GM12873 (cell line): Measurements from ENCODE around the gene RHO.

Experiments used
- TF ChIP-seq, protein P1 (sequence below): IDR thresholded peaks from 2 replicates; pipeline ENCODE4 v1.5.1; 2012; ENCODE audit warnings: low read depth, mild to moderate bottlenecking, moderate library complexity, low read length, control low read depth; ENCODE audit not compliant: insufficient read depth; ENCODE audit errors: missing control alignments

RHO gene

DNA sequence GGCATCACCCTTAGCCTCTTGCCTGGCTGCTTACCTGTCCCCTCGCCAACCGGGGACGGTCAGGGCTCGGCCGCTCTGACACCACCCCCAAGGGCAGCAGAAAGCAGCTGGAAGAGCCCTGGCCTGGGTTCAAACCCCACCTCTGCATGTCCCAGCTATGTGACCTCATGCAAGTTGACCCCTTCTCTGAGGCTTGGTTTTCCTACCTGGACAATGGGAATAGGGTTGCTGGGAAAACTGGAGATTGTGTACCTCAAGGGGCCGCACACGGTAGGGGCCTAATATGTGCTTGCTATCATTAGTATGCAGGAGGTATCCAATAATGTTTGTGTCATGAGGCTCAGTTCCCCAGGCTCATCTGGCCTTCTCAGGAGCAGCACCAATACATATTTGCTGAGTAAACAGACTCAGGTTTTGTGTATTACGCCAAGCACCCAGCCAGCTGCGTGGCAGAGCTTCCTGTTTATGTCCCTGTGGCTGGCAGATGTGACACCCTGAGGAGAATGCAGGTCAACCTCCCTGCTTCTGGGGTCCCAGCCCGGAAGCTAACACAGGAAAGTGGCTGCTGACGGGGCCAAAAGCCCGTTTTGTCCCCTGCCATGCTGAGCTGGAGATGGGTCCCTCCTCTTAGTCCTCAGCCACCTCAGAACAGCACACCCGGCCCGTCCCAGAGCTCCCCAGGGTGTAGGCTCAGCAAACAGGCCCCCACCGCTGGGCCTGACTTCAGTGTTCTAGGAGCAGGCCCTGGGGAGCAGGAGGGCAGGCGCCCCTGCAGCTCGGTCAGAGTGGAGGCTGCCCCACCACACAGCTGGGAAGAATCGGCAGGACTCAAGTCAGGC, 48.3 kb downstream of the RHO start:
- TF ChIP-seq, protein P1, sequence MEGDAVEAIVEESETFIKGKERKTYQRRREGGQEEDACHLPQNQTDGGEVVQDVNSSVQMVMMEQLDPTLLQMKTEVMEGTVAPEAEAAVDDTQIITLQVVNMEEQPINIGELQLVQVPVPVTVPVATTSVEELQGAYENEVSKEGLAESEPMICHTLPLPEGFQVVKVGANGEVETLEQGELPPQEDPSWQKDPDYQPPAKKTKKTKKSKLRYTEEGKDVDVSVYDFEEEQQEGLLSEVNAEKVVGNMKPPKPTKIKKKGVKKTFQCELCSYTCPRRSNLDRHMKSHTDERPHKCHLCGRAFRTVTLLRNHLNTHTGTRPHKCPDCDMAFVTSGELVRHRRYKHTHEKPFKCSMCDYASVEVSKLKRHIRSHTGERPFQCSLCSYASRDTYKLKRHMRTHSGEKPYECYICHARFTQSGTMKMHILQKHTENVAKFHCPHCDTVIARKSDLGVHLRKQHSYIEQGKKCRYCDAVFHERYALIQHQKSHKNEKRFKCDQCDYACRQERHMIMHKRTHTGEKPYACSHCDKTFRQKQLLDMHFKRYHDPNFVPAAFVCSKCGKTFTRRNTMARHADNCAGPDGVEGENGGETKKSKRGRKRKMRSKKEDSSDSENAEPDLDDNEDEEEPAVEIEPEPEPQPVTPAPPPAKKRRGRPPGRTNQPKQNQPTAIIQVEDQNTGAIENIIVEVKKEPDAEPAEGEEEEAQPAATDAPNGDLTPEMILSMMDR, result no peak

DNA sequence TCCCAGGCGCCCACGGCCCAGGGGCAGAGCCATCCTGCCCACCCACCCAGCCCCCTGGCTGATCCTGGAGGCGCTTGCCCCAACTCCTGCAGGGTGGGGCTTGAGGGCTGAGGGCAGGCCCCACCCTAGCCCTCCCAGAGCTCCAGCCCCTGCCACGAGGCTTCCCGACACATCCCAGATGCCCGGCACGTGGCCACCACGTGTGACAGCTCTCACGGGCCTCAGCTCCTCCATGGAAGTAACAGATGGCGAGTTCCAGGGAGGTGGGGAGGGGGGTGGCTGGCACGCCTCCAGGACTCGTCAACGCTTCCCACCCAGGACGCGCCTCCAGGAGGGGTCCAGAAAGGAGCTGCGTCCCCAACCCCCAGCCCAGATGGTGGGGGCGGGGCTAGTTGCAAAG, 48.9 kb downstream of the RHO start:
- TF ChIP-seq, protein P1, result no peak

DNA sequence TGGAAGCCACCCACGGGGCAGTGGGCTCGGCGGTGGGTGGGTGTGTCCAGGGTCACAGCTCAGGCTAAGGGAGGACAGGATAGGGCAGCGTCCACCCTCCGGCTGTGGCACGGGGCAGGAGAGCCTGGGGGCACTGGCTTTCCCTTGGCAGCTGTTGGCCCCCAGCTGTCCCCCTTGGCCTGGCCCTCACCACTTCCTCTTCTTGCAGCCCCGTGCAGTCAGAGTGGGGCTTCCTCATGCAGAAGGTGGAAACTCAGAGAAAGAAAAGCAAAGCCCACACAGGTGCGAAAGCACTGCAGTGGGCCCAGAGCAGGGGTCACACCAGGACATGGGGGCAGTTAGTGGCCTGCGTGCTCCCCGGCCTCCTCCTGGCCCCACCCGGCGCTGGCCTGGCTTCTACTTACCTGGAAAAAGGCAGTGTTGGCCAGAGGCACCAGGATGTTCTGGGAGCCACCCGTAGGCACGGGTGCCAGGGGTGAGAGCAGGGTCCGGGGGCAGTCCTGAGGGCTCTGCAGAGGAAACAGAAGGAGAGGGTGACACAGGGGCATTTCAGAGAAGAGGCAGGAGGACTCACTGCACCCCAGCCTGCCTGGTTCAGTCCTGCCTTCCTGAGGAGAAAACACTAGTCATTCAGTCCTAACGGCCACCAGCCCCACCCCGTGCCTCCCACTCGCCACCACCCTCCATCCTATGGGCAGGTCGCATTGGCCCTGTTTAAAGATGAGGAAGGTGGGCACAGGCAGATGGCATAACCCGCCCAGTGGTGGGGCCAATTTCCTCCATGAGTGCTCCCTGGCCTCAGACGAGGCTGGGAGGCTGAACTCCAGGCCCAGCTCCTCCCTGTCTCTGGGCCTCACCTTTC, 49.7 kb downstream of the RHO start:
- TF ChIP-seq, protein P1, result no peak

DNA sequence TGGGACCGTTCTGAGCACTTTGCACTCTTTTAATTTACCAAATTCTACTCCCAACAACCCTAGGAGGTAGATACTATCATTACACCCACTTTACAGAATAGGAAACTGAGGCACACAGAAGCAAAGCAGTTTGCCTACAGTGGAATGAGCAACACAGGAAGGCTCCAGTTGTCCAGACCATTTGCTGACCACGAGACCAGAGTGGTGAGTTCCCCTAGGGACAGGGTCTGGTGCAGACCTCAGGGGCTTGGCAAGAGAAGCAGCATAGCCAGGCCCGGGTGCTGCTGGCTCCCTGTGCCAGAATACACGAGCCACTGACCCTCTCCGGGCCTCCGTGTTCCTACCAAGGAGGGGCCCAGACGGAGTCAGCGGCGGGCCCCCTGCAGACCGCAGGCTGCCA, 51.6 kb downstream of the RHO start:
- TF ChIP-seq, protein P1, result no peak

DNA sequence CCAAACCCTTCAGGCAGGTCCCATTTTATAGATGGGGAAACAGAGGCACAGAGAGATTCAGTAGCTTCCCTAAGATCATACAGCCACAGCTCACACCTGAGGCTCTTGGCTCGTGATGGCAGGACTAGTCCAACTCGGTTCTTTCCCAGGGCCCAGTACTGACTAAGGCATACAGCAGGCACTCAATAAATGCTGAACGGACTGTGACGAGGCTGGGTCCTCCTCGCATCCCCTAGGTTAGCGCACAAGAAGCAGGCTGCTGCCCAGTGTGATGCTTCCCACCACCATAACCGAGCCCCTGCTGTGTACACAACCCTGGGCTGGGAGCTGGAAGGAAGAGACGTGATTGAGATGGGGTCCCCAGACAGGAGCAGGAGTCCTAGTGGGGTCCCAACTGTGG, 53.2 kb downstream of the RHO start:
- TF ChIP-seq, protein P1, result no peak

DNA sequence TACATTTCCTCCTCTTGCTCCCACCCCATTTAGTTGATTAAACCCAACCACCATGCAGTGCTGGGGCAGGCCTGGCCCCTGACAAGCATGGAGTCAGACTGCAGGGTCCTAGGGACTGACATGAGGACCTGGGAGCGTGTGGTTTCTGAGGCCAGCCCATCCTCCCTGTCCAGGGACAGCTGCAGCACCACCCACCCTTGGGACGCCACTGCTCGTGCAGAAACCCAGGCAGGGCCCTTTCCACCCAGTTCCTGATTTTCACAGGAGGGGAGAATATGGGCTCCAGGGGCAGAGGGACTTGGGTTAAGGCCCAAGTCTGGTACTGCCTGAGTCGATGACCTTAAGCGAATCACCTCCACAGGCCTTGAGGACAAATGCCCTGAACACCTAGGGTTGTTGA, 54.4 kb downstream of the RHO start:
- TF ChIP-seq, protein P1, result no peak

DNA sequence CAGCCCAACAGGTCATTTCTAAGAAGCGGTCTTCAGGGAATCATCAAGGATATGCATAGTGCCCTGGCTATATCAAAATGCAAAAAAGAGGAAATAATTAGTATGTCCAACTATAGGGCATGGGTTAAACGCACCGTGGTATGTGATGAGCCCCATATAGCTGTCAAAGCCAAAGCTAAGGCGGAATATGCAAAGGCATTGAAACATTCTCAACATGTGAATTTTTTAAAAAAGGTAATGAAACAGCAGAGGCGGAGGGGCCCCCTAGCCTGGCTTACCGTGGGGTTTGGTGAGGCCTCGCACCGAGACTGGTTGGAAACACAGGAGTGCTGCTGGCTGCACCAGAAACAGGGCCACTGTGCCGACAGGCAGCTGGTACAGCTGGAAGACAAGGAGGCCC, 54.9 kb downstream of the RHO start:
- TF ChIP-seq, protein P1, result no peak
